GM19238 (cell line): ENCODE measurements around the gene TM4SF1.
"Not testable (repeated sequence)": the region's sequence is repeated elsewhere in the genome, so short reads cannot be mapped to it uniquely, and the experiment has no call there.

Experiments
- DNase-seq: peaks from one replicate; pipeline ENCODE4 v3.0.0; 2011; ENCODE audit warnings: low spot score; ENCODE audit not compliant: insufficient read length

The TM4SF1 gene

GRCh38 chr3:149395107-149396089 lies 17.9 kb upstream of the TM4SF1 start:
- DNase-seq, result no peak

GRCh38 chr3:149393345-149394160 lies 16.1 kb upstream of the TM4SF1 start:
- DNase-seq, result peak; percentile 31

- no peak for DNase-seq
Measured at GRCh38 chr3:149391960-149392359, 14.5 kb upstream of the TM4SF1 start.

- DNase-seq, result no peak
Measured at GRCh38 chr3:149390772-149391212, 13.3 kb upstream of the TM4SF1 start.

GRCh38 chr3:149390294-149390693 lies 12.8 kb upstream of the TM4SF1 start:
- DNase-seq, result no peak

GRCh38 chr3:149388531-149389417 lies 11.3 kb upstream of the TM4SF1 start:
- DNase-seq, result no peak

- no peak for DNase-seq
Measured at GRCh38 chr3:149388001-149388440, 10.6 kb upstream of the TM4SF1 start.

- no peak for DNase-seq
Measured at GRCh38 chr3:149386299-149386606, 8.8 kb upstream of the TM4SF1 start.

- DNase-seq, result no peak
Measured at GRCh38 chr3:149385617-149386298, 8.3 kb upstream of the TM4SF1 start.

GRCh38 chr3:149384911-149385321 lies 7.5 kb upstream of the TM4SF1 start:
- DNase-seq, result no peak

GRCh38 chr3:149384167-149384566 lies 6.7 kb upstream of the TM4SF1 start:
- DNase-seq, result no peak

- DNase-seq, result no peak
Measured at GRCh38 chr3:149383703-149384102, 6.3 kb upstream of the TM4SF1 start.

- no peak for DNase-seq
Measured at GRCh38 chr3:149382518-149382917, 5.1 kb upstream of the TM4SF1 start.

GRCh38 chr3:149382101-149382467 lies 4.6 kb upstream of the TM4SF1 start:
- no peak for DNase-seq

GRCh38 chr3:149381173-149382100 lies 4.0 kb upstream of the TM4SF1 start:
- no peak for DNase-seq

- not testable (repeated sequence) for DNase-seq
Measured at GRCh38 chr3:149380220-149380619, 2.8 kb upstream of the TM4SF1 start.

GRCh38 chr3:149378478-149379309 lies 1.2 kb upstream of the TM4SF1 start:
- no peak for DNase-seq

- no peak for DNase-seq
Measured at GRCh38 chr3:149376718-149377407, 586 bp downstream of the TM4SF1 start.
